HG02759 (cell line): Measurements from ENCODE around the gene ALK.

Source experiments
- ATAC-seq: cut with Tn5 transposase; IDR thresholded peaks from one replicate; pipeline ENCODE4 v1.9.1; 2021; ENCODE audit warnings: mild to moderate bottlenecking, moderate library complexity; ENCODE audit not compliant: unreplicated experiment

The ALK gene

DNA sequence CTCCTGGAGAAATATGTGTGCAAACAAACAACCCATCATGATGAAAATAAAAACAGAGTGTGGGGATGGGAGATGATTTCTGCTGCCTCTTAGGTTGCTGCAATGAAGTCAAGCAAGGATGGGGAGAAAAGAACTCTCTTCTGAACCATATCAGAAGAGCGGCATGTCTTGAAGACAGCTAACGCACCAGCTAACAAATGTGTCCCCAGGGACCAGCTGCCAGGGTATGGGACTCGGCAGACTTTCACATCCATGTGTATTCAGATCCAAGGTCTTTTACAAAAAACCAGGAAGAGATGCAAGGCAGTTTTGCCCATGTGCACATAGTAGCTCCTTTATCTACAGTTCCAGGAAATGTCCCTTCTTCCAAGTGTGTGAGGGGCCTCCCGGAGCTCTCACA lies 680.8 kb downstream of the ALK start:
- no peak for ATAC-seq

DNA sequence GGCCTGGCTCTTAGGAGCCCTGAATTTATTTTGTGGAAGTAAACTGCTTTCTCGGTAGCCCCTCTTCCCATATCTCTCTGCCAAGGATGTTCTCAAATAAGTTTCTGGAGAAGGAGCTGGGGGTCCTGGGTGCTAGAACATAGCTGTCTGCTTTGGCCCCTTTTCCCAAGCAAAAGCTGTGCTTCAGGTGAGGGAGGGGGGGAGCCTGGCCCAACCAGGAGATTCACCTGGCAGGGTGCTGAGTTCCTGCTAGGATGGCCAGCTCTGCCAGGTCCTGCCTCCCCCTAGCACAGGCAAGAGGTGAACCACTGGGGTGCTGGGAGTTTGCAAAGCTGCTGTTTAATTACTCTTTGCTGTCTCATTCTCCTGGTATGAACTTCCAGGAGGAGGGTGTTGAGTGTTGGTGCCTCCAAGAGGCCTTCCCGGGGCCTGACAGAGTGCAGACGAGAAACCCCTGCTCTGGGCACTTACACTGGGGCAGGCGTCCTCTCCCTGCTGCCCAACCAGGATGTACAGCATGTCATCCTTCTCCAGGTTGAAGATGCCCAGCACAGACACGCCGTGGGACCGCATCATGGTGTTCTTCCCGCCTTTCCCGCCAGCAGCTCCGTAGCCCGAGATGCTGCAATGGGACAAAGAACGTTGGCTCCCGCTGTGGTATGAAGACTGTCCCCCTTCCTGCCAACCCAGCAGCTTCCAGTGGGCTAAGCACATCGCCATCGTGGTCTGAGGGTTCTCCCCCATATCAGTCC lies 682.0 kb downstream of the ALK start:
- no peak for ATAC-seq

DNA sequence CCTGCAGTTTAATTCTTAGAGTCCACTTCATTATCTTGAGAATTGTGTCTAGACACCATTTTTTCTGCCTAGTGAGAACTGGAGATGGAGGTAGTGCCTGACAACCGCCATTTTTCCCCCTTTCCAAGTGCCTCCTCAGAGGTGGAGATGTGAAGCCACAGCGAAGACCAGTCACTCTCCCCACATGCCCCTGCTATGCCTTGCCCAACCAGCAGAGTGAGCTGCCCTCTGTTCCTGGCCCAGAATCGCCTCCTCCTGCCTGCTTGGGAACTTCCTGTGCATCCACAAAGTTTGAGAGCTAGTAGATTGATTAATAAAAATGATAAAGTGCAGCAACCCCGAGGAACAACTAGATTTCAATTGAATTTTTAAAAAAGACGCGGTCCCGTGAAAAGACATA lies 682.9 kb downstream of the ALK start:
- no peak for ATAC-seq

DNA sequence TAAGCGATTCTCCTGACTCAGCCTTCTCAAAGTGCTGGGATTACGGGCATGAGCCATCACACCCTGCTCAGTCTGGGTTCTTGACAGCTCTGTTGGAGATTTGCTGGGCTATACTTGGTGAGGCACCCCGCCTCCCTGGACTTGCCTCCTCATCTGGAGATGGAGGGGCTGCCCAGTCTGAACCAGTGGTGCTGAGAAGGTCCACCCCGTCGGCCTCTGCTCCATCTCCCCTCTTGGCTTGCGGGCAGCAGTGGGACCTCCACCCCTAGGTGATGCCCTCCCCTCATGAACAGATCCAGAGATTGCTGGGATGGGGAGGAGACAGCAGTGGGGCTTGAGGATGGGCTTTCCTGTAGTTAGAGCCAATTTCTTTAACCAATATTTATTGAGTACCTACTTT lies 685.3 kb downstream of the ALK start:
- no peak for ATAC-seq

DNA sequence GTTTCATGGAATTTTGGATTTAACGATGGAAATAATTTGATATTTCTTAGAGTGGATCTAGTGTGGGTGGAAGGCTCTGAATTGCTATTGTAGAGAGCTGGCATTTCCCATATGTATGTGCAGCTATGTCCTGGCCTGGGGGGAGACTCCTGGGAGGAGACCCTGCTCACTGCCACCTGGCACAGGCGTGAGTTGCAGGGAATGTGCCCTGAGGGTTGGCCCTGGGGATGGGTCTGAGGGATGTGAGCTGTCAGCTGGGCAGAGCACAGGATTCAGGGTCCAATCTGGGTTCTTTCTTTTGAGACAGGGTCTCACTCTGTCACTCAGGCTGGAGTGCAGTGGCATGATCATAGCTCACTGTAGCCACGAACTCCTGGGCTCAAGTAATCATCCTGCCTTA lies 686.0 kb downstream of the ALK start:
- ATAC-seq: no peak

DNA sequence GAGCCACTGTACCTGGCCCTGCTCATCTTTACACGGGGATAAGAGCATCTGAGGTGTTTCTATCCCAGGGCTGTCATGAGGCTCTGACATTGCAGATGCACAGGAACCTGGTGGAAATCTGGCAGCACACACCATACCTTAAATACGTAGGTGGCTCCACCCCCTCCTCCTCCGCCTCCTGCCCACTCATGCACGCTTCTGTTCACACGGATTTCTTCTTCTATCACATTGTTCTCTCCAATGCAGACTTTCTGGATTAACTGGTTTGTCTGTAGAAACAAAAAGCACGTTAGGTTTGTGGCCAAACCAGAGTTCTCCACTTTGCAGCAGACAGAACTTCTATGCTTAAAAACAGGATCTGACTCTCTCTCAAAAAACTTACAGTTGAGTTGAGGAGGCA lies 688.0 kb downstream of the ALK start:
- no peak for ATAC-seq

DNA sequence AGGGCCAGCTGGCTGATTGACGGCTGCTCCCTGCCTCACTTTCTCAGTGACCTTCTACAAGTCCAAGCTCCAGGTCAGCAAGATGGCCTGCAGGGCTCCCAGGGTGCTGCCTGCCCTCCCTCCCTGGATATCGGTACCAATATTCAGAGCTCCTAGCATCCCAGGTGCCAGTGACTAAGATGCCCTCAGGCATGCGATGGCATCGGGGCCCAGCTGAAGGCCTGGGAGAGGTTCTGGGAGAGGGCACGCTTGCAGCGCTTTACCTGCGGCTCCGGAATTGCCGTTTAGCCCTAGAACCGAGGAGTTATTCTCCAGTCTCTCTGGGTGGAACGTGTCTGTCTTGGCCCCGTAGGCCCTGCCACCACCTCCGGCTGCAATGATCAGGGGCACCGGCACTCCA lies 689.3 kb downstream of the ALK start:
- no peak for ATAC-seq

DNA sequence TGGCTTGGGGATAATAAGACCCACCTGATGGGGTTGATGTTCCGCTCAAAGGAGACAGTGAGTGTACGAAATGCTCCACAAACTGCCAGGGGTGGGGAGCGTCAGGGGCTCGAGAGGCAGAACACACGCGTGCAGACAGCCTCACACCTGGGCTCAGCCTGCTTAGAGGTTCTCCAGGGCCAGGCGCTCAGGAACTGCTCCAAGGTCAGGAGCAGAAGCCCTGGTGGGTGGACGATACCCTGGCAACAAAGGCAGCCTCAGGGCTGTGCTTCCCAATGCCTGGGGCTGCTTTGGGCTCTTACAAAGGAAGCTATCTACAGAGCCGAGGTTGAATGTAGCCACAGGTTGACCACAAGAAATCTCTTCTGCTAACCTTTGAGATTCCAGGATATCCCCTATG lies 691.7 kb downstream of the ALK start:
- ATAC-seq: no peak

DNA sequence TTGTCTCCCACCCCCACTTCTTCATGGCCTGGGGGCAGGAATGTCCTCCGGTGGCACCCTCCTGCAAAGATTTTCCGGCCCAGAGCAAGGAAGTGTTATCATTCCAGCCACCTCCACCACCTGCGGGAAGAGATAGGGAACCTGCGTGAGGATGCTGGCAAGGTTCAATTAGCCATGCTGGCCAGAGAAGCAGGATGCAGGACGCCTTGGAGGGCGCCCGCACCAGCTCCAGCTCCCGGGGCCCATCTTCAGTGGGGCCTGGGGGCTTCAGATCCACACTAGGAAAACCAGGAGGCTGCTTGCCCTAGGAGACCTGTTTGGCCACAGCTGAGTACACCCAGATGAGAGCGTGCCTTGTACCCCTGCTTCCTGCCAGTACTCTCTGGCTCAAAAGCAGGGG lies 692.4 kb downstream of the ALK start:
- ATAC-seq: no peak

DNA sequence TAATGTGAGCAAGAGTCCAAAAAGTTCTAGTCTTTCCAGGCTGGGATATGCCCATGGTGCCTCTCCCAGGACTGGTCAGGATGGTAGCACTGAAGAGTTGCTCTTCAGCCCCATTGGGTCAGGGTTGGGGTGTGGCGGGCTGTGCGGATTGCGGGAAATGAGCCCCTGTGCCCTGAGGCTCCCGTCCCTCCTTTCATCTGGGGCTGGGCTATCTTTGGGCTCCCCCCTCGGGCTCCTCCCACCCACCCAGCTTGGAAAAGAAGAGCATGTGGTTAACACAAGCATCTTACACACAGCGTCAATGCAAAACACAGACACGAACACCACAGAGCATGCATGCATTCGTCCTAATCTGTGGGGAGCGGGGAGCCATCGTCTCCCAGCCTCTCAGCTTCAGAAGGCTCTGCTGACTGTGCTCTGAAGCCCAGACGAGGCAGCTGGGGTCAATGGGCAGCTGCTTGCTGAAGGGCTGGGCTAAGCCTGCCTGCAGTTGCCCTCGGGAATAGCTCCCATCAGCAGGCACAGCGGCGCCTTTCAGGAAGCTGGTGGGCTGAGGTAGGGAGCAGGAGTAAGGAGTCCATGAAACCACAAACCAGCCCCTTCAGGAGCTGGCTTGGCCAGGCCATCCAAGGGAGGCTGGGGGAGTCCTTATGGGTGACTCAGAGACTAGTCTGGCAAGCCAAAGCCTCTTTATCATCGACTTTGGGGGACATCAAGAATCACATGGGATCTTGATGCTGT lies 693.3 kb downstream of the ALK start:
- no peak for ATAC-seq

DNA sequence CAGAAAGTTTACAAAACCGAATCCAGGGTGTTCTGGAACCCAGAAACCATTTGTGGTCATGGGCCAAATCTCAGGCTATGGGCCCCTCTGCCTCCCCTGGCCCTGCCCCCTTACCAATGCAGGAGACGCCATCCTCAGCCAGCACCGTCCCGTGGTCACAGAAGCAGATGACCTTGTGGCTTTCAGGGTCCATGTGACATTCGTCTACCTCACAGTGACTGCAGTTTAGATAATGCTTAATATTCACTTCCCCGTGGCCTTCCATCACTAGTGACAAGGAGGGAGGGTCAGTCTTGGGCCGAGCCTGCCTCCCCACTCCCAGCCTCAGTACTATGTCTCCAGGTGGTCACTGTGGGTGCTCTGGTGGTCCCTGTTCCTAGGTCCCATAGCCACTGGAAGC lies 694.6 kb downstream of the ALK start:
- no peak for ATAC-seq

DNA sequence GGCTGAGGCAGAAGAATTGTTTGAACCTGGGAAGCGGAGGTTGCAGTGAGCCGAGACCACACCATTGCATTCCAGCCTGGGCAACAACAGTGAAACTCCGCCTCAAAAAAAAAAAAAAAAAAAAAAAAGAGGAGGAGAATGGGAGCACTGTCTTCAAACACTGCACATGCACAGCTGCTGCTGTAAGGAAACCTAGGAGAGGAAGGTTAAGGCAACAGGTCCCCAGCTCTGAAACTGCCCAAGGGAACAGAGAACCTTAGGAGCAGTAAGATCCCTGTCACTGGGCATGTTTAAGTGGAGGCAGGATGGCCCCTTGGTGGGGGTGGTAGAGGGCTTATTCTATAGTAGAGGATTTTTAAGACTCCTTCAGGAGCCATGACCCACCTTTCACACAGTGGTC lies 695.0 kb downstream of the ALK start:
- no peak for ATAC-seq

DNA sequence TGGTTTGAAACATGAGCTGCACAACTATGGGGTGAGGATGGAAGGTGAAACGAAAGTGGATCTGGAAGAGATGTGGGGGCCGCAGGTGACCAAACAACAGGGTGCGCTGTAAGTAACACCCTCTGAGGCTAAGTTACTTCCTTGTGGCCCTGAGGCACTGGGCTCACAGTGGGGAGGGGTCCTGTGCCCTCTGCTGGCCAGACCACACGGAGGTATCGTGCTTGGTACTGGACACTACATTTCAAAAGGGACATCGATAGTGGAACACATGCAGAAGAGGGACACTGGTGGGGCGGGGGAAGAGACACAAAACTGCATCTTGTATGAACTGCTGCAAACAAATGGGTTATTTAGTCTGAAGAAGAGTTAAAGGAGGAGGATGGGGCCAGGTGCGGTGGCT lies 695.6 kb downstream of the ALK start:
- ATAC-seq: no peak

DNA sequence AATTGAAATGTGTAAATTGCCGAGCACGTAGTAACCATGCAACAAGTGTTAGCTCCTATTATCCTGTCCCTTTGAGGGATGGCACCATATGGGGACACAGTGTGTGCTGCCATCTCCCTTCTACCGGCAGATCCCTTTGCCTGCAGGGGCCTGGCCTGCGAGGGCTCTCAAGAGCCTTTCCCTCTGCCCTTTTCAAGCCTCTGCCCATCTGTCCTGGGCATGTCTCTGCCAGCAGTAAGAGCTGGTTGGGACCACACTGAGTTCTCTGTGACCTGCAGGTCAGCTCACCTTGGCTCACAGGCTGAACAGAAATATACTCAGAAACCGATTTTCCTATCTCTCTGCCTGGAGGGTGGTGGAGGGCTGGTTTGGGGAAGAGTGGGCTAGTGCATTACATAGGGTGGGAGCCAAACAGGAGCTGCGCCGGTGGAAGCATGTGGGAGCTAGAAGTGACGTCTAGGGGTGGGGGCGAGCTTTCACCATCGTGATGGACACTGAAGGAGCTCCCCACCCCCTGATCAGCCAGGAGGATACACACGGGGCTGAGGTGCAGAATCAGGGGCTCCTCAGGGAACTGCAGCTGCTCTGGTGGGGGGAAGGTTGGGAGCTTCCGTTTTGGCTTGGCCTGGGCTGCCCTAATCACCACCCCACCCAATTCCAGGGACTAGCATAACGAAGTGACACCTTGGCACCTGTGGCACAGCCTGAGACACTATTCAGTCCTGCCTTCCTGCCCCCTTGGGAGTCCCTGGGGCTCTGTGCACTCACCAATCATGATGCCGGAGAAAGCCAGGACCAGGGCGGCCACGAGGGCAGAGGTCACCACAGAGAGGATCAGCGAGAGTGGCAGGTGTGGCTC lies 696.5 kb downstream of the ALK start:
- no peak for ATAC-seq

DNA sequence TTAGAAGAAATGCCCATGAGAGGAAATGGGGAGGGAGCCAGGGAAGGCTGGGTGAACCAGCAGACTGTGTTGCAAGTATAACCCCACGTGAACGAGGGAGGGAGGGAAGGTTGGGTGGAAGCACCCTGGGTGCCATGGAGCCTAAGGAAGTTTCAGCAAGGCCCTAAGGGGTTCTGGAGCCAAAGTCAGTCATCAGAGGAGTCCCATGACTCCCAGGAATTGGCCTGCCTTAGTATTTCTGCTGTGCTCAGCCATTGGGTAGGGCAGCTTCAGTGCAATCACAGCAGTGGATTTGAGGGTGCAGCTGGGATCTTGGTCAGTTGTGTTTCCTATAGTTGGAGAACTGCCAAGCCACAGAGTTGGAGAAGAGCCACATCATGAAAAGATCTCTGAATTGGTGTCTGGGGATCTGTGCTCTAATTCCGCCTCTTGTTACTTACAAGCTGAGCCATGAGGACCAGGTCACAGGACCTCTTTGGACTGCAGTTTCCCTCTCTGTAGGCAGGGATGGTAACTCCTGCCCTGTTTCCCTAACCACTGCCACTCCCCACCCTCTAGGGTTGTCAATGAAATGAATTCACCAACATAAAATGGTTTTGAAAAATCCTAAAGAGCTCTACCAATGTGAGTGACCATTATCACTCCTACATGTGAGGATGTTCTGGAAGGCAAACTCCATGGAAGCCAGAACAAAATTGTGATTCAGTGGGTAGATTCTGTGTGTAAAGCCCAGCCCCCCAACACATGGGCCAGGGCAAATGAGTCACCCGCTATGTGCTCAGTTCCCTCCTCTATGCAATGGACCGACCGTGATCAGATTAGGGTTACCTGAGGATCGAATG lies 697.3 kb downstream of the ALK start:
- no peak for ATAC-seq

DNA sequence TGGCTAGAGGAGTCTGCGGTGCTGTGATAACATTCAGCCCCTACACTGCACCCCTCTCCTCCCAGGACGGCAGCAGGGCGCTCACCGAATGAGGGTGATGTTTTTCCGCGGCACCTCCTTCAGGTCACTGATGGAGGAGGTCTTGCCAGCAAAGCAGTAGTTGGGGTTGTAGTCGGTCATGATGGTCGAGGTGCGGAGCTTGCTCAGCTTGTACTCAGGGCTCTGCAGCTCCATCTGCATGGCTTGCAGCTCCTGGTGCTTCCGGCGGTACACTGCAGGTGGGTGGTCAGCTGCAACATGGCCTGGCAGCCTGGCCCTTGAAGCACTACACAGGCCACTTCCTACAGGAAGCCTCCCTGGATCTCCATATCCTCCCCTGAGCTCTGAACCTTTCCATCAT lies 698.1 kb downstream of the ALK start:
- ATAC-seq: no peak

DNA sequence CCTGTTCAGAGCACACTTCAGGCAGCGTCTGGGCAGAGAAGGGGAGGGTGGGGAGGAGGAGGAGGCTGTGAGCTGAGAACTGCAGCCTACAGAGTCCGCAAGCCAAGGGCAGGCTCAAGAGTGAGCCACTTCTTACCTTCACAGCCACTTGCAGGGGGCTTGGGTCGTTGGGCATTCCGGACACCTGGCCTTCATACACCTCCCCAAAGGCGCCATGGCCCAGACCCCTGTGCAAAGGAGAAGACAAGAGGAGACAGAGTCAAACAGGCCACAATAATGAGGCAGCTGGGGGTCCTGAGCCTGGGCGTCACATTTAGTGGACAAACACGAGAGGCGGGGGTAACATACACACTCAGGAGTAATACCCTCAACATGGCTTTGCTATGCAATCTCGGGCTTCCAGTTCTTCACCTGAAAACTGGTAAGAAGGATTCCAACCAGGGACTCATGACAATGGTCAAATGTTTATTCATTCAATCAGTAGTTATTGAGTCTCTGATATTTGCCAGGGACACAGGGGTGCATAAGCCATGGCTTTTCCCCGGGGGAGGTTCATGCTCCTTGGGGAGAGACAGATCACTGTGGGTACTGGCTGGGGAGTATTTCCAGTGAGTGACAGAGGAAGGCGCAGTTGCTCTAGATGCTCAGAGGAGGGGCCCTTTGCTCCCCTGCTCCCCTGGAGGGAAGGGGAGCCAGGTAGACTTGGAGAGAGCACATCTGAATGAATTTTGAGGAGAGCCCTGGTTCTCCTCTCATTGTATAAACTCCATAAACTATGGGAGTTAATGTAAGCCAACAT lies 698.8 kb downstream of the ALK start:
- no peak for ATAC-seq

DNA sequence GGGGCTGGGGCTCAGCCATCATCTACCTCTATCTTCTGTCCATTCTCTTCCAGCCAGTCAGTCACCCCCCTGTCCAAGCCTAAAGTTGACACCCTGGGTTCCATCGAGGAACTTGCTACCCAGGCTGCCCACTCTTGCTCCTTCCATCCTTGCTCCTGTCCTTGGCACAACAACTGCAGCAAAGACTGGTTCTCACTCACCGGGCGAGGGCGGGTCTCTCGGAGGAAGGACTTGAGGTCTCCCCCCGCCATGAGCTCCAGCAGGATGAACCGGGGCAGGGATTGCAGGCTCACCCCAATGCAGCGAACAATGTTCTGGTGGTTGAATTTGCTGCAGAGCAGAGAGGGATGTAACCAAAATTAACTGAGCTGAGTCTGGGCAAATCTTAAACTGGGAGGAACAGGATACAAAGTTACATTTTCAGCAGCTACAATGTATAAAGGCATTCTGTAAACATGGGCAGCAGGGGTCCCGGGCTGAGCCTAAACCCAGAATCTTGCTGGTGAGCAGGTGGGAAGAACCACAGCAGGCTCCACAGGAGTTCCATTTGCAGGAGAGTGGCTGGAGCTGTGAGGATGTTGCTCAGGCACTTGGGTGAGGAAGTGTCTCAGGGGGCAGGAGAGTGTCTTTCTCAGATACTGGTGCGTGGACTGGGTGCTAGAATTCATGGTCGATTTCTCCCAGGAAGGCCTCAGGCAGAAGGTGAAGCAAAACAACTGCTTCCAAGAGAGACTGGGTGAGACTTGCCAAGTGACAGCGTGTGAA lies 700.7 kb downstream of the ALK start:
- no peak for ATAC-seq

DNA sequence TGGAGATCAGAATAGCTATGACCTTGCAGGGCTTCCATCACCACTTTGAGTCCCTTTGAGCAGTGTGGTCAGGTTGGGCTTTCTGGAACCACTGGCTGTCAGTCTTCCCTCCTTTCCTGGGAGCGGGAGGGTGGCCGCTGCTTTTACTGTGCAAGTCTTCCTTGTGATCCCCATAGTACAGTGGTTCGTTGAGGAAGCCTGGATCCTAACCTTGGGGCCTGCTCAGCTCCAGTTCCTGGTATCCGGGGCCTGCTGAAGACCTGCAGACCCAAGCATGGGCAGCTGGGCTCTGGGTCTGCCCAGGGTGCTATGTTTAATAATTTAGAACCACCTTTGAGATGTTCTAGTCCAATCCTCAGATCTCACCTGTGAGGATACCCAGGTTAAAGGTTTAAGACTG lies 702.0 kb downstream of the ALK start:
- ATAC-seq: no peak
